Measurements from ENCODE around the gene PPT2.

PPT2 gene

DNA sequence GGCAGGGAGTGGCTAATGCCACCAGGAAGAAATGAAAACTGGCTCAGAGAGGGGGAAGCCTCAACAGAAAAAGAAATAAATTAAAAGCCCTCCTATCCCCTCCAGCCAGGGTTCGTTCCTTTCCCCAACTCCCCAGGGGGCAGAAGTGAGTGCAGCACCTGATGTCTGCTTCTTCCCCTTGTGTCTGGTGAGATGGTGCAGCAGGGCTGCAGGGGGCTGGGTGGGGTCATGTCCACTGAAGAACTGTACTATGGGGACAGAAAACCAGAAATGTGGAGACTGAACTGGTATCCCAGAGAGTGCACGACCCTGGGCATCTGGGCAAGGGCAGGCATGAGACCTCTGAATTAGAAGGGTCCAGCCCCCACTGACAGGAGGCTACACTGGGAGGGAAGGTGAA, 14.4 kb downstream of the PPT2 start:
- in situ Hi-C loops (cut with MboI; ENCODE audit: low sequenced_read_pairs, unreplicated experiment), result no loop called here
- TF ChIP-seq, protein P1, sequence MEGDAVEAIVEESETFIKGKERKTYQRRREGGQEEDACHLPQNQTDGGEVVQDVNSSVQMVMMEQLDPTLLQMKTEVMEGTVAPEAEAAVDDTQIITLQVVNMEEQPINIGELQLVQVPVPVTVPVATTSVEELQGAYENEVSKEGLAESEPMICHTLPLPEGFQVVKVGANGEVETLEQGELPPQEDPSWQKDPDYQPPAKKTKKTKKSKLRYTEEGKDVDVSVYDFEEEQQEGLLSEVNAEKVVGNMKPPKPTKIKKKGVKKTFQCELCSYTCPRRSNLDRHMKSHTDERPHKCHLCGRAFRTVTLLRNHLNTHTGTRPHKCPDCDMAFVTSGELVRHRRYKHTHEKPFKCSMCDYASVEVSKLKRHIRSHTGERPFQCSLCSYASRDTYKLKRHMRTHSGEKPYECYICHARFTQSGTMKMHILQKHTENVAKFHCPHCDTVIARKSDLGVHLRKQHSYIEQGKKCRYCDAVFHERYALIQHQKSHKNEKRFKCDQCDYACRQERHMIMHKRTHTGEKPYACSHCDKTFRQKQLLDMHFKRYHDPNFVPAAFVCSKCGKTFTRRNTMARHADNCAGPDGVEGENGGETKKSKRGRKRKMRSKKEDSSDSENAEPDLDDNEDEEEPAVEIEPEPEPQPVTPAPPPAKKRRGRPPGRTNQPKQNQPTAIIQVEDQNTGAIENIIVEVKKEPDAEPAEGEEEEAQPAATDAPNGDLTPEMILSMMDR (IDR thresholded peaks at IDR 0.05; ENCODE audit: borderline replicate concordance, control extremely low read depth, extremely low read depth, insufficient read depth, missing control alignments), result no peak
- no peak for DNase-seq (ENCODE audit: low spot score)

- no peak for DNase-seq (ENCODE audit: low spot score)
- in situ Hi-C loops (cut with MboI; ENCODE audit: low sequenced_read_pairs, unreplicated experiment), result no loop called here
- TF ChIP-seq, protein P1 (IDR thresholded peaks at IDR 0.05; ENCODE audit: borderline replicate concordance, control extremely low read depth, extremely low read depth, insufficient read depth, missing control alignments), result no peak
Measured at GRCh38 chr6:32168807-32169591, 15.1 kb downstream of the PPT2 start.

DNA sequence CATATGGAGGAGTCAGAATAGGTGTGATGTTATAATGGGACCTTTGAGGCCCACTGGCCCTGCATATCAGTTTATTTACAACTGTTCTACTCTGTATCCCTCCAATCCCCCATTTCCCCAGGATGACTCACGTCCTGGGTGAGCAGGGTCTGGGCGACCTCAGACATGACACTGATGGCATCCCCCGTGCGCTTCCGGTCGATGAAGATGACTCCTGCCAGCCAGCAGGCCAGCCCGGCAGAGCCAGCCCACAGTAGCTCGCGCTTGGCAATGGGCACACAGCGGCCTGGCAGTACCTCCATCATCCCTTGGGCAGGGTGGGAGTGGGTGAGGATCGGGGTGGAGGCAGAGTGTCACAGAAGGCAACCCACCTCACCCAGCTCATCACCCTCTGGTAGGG, 16.4 kb downstream of the PPT2 start:
- in situ Hi-C loops (cut with MboI; ENCODE audit: low sequenced_read_pairs, unreplicated experiment), result no loop called here
- TF ChIP-seq, protein P1 (IDR thresholded peaks at IDR 0.05; ENCODE audit: borderline replicate concordance, control extremely low read depth, extremely low read depth, insufficient read depth, missing control alignments), result no peak
- DNase-seq (ENCODE audit: low spot score), result no peak

DNA sequence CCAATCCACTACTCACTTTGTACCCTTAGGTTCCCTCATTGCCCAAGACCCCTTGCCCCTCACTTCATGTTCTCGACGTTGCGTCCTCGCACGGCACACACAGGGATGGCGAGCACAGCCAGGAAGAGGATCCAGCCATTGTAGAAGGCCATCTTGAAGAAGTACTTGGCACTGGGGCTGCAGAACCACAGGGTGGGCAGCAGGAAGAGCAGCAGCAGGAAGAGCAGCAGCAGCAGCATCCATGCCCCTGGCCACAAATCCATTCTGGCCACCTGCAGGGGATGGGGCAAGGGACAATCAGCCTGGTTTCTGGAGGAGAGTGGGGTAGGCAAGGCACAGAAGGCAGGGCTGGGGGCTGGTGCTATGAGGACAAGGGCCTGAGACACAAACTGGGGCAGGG, 17.3 kb downstream of the PPT2 start:
- in situ Hi-C loops (cut with MboI; ENCODE audit: low sequenced_read_pairs, unreplicated experiment), result no loop called here
- TF ChIP-seq, protein P1 (IDR thresholded peaks at IDR 0.05; ENCODE audit: borderline replicate concordance, control extremely low read depth, extremely low read depth, insufficient read depth, missing control alignments), result no peak
- no peak for DNase-seq (ENCODE audit: low spot score)

- in situ Hi-C loops (cut with MboI; ENCODE audit: low sequenced_read_pairs, unreplicated experiment), result no loop called here
Measured at GRCh38 chr6:32173051-32173727, 19.2 kb downstream of the PPT2 start.

DNA sequence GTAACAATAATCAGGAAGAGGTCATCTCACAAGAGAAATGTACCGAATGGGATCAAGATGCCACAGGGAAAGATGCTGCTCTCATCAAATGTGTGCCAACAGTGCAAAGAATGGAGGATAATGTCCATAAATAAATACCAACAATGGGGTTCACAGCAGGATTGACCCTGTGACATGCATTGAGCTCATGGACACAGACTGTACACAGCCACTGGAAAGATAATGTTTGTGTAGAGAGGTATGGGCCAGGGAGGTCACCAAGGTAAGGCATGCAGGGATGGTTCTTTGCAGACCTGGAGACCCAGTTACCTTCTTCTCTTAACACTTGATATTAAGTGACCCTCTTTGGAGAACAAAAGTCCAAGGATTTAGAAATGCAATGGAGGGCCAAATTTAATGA, 20.5 kb downstream of the PPT2 start:
- in situ Hi-C loops (cut with MboI; ENCODE audit: low sequenced_read_pairs, unreplicated experiment), result no loop called here
- DNase-seq (ENCODE audit: low spot score), result no peak
- TF ChIP-seq, protein P1 (IDR thresholded peaks at IDR 0.05; ENCODE audit: borderline replicate concordance, control extremely low read depth, extremely low read depth, insufficient read depth, missing control alignments), result no peak

More at GRCh38 chr6:32173051-32173727, 19.2 kb downstream of the PPT2 start:
- DNase-seq (ENCODE audit: low spot score), result no peak
- TF ChIP-seq, protein P1 (IDR thresholded peaks at IDR 0.05; ENCODE audit: borderline replicate concordance, control extremely low read depth, extremely low read depth, insufficient read depth, missing control alignments), result no peak

Data from GM13976 (cell line).